Stimulated activated naive CD8-positive, alpha-beta T cell treated with anti-CD3 and anti-CD28 coated beads, Interleukin-15, amount 100 ng/mL, for 72 hours (primary cell): ENCODE results near the gene LAMTOR5.
"Not testable (repeated sequence)": the region's sequence is repeated elsewhere in the genome, so short reads cannot be mapped to it uniquely, and the experiment has no call there.

ENCODE experiments used
- ATAC-seq: fragments of 150-1000 bp; cut with Tn5 transposase; 2 replicates; pipeline ENCODE4 v1.10.0; 2021; ENCODE audit warnings: mild to moderate bottlenecking, moderate library complexity
- DNase-seq, 2 donors: peaks; one replicate each; pipeline ENCODE4 v3.0.0; 2021 to 2022
- H3K27ac Mint-ChIP-seq, 2 donors: one replicate each; pipeline ENCODE4 v1.8.0; 2022; ENCODE audit warnings: mild to moderate bottlenecking in 2 of 2, mixed read lengths in 2 of 2, moderate library complexity in 2 of 2
- H3K27me3 Mint-ChIP-seq: one replicate; pipeline ENCODE4 v1.8.0; 2022; ENCODE audit warnings: mixed read lengths
- H3K4me1 Mint-ChIP-seq: one replicate; pipeline ENCODE4 v1.8.0; 2022; ENCODE audit warnings: mild to moderate bottlenecking, mixed read lengths
- H3K4me3 Mint-ChIP-seq, 2 donors: one replicate each; pipeline ENCODE4 v1.8.0; 2022; ENCODE audit warnings: mild to moderate bottlenecking in 2 of 2, mixed read lengths in 2 of 2, moderate library complexity in 1 of 2
- H3K9me3 Mint-ChIP-seq, 2 donors: one replicate each; pipeline ENCODE4 v1.8.0; 2022; ENCODE audit warnings: mixed read lengths in 2 of 2

The LAMTOR5 gene

DNA sequence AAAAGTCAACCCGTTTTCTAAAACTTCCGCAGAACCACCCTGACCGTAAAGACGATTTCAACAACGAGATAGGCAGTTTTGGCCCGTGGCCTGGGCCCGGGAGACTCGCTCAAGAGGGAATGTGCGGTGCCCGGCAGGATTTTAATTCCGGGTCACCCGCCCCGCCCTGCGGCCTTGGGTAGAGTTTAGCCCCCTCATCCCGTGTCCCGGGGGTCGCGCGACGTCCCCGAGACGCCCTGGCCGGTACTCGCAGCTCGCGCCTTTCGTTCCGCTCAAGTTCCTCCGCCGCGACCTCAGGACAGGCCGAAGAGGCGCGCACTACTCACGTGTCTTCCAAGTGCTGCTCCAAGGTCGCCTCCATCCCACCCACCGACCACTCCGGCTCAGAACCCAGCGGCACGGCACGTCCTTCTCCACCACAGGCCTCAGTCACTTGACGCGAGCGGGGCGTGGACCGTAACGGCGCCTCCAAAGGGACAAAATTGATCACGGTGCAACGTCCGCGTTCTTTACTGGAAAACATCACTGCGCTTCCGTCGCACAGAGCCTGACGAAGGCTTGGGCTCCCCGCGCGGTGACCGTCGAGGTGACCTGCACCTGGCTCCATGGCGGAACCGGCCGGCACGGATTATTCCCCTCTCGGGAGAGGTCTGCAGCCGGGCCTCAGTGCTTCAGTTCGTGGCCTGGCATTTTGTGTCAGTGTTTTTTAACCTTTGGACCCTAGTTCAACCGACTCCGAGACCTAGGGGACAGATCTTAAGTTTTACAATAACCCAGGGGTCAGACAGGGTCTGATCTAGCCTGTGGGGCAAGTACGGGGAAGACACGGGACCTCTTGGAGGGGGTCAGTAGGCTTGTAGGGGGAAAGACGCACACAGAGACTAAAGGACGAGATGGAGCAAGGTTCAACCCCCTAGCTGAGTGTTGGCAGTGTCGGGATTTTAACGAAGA, at the start of gene LAMTOR5:
Gene LAMTOR5 (minus strand): TSS at position 435 of the 951 bp plus-strand sequence. CDS start 74 bp downstream, at position 361.
- peak; percentile 89 to 93 for DNase-seq
- Mint-ChIP-seq H3K27ac (peak within 1 kb of the TSS; percentile 99), H3K9me3 (no peaks in the 10 kb centered on the region), H3K4me1 (peaks cover 27% of the 10 kb centered on the region), H3K4me3 (peak within 1 kb of the TSS; percentile 97 to 99), H3K27me3 (no peaks in the 10 kb centered on the region)
- ATAC-seq = peak; percentile 97

DNA sequence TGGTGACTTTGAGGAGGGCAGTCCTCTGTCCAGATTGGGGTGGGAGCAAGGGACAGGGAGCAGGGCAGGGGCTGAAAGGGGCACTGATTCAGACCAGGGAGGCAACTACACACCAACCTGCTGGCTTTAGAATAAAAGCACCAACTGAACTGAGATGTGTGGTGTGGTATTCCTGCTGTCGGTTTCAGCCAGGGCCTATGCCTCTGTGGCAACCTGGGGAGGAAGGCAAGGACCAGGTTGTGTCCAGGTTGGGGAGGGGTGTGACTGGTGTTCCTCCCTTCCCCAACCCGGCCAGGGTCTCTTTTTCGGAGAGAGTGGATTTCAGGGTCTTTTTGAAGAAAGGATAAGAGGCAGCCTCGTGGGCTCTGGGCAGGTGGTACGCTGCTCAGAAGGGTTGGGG, 49.7 kb upstream of the LAMTOR5 start:
- Mint-ChIP-seq H3K4me3 (no peak overlapping the region), H3K9me3 (no peaks in the 10 kb centered on the region), H3K4me1 (no peaks in the 10 kb centered on the region), H3K27ac (no peak overlapping the region), H3K27me3 (peaks cover 14% of the 10 kb centered on the region)
- DNase-seq (no peak), ATAC-seq (no peak)

- Mint-ChIP-seq H3K27me3 (peaks cover 25% of the 10 kb centered on the region), H3K9me3 (no peaks in the 10 kb centered on the region), H3K4me3 (no peak overlapping the region), H3K27ac (no peak overlapping the region), H3K4me1 (no peaks in the 10 kb centered on the region)
- DNase-seq = no peak
- no peak for ATAC-seq
Observed at GRCh38 chr1:110455151-110455550, 47.7 kb upstream of the LAMTOR5 start.

- Mint-ChIP-seq H3K4me1 (no peaks in the 10 kb centered on the region), H3K9me3 (no peaks in the 10 kb centered on the region), H3K27ac (peak overlapping the region in 1 of 2 donors; percentile 31), H3K27me3 (peaks cover 25% of the 10 kb centered on the region), H3K4me3 (no peak overlapping the region)
- ATAC-seq (no peak), DNase-seq (no peak)
Observed at GRCh38 chr1:110454328-110454727, 46.8 kb upstream of the LAMTOR5 start.

GRCh38 chr1:110453829-110454228, 46.3 kb upstream of the LAMTOR5 start:
- ATAC-seq (peak; percentile 46), DNase-seq (no peak)
- H3K27me3 Mint-ChIP-seq = peaks cover 25% of the 10 kb centered on the region
- peak overlapping the region in 1 of 2 donors; percentile 65 for H3K27ac Mint-ChIP-seq
- H3K9me3 Mint-ChIP-seq = no peaks in the 10 kb centered on the region
- H3K4me3 Mint-ChIP-seq = no peak overlapping the region
- no peaks in the 10 kb centered on the region for H3K4me1 Mint-ChIP-seq

GRCh38 chr1:110452330-110452729, 44.8 kb upstream of the LAMTOR5 start:
- Mint-ChIP-seq H3K27ac (peak overlapping the region in 1 of 2 donors; percentile 39), H3K4me1 (no peaks in the 10 kb centered on the region), H3K27me3 (peaks cover 25% of the 10 kb centered on the region), H3K4me3 (no peak overlapping the region), H3K9me3 (no peaks in the 10 kb centered on the region)
- DNase-seq = no peak
- ATAC-seq = no peak

- ATAC-seq (no peak), DNase-seq (no peak)
- H3K4me3 Mint-ChIP-seq = no peak within 1 kb of the TSS
- H3K4me1 Mint-ChIP-seq = no peaks in the 10 kb centered on the region
- H3K27me3 Mint-ChIP-seq = peaks cover 25% of the 10 kb centered on the region
- no peaks in the 10 kb centered on the region for H3K9me3 Mint-ChIP-seq
- H3K27ac Mint-ChIP-seq = no peak within 1 kb of the TSS
Observed at GRCh38 chr1:110450929-110451328, 43.4 kb upstream of the LAMTOR5 start, which contains the start of gene PROK1. Gene PROK1 (plus strand): TSS chr1:110451149. CDS start chr1:110451217, 68 bp downstream.

DNA sequence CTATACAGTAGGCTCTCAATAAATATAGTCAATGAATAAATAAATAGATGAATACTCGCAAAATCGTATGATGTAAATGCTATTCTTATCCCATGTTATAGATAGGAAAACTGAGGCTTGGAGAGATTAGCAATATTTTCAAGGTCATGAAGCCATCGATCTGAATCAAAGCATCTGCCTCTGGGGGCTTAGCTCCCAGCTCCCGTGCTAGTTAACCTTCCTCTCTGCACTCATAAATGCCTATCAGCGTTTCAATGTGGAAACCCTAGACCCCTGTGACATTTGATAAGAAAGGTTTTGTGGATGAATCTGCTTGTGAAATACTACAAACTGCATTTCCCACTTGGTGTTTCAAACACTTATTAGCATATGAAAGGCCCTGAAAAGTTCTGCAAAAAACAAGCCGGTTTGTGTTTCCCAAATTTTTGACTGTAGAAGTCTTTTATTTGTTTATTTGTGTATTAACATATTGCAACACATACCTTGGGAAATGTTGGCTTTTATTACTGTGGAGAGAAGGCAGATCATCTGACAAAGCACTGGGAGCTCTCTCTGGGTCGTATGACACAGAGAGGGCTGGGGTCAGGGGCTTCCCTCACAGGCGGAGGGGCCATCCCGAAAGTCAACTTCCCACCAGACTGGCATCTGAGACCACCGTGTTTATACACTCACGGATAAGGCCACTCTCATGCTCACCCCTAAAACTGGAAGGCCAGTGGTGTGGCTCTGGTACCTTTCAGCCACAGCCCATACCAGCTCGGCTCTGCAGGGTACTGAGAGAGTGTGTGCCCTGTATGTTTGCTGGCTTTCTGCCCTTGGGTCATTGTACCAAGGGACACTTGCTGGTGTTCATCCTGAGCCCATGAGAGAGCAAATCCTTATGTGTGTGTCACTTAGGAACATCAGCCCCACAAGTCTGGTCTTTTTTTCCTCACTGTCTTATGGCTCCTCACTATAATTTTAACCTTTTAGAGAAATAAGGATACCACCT, 42.5 kb upstream of the LAMTOR5 start:
- DNase-seq = no peak
- Mint-ChIP-seq H3K4me1 (no peaks in the 10 kb centered on the region), H3K9me3 (no peaks in the 10 kb centered on the region), H3K27me3 (peaks cover 25% of the 10 kb centered on the region), H3K4me3 (no peak overlapping the region), H3K27ac (no peak overlapping the region)
- ATAC-seq = no peak

GRCh38 chr1:110444561-110444960, 37.1 kb upstream of the LAMTOR5 start:
- no peaks in the 10 kb centered on the region for H3K9me3 Mint-ChIP-seq
- ATAC-seq (no peak), DNase-seq (no peak)
- H3K4me1 Mint-ChIP-seq = no peaks in the 10 kb centered on the region
- peaks cover 8% of the 10 kb centered on the region for H3K27me3 Mint-ChIP-seq
- H3K27ac Mint-ChIP-seq = no peak overlapping the region
- no peak overlapping the region for H3K4me3 Mint-ChIP-seq

DNA sequence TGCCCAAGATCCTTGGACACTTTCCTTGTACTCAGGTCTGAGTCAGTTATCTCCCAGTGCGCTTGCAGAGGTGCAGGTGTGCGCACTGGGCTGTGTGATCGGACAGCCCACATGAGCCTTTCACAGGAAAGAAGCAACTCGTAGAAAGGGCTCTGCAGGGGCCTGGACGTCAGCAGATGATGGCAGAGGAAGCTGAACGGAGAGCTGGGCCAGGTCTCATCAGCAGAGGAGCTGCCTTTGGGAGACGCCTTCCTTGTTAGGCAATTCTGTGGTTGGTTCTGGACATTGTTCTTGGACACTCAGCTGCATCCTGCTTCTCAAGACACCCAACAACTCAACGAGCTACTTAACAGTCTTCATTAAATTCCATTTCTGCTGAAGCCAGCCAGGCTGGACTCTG, 36.0 kb upstream of the LAMTOR5 start:
- Mint-ChIP-seq H3K27ac (no peak overlapping the region), H3K4me3 (no peak overlapping the region), H3K27me3 (peaks cover 15% of the 10 kb centered on the region), H3K4me1 (no peaks in the 10 kb centered on the region), H3K9me3 (no peaks in the 10 kb centered on the region)
- ATAC-seq (no peak), DNase-seq (no peak)

DNA sequence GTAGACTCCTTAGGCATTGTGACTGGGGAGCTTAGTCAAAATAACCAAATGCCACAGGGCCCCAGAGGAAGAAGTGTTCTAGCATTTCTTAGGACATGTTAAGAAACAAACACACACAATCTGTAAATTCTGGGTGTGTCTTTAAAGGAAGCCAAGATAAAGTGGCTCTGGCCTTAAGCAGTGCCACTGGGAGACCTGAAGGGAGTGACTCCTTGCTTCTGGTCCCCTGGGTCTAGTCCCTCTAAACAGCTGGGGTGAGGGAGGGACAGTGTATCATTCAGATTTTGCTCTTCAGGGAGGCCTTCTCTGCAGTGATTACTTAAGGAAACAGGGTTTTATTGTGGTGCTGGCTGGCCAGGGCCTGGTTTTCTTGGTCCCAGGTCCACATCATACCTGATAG, 34.4 kb upstream of the LAMTOR5 start:
- Mint-ChIP-seq H3K27ac (no peak overlapping the region), H3K4me3 (no peak overlapping the region), H3K9me3 (no peaks in the 10 kb centered on the region), H3K4me1 (no peaks in the 10 kb centered on the region), H3K27me3 (peaks cover 15% of the 10 kb centered on the region)
- ATAC-seq (no peak), DNase-seq (no peak)

GRCh38 chr1:110440877-110441276, 33.4 kb upstream of the LAMTOR5 start:
- no peak overlapping the region for H3K4me3 Mint-ChIP-seq
- no peak for DNase-seq
- H3K9me3 Mint-ChIP-seq = no peaks in the 10 kb centered on the region
- no peak overlapping the region for H3K27ac Mint-ChIP-seq
- no peak for ATAC-seq
- peaks cover 15% of the 10 kb centered on the region for H3K27me3 Mint-ChIP-seq
- no peaks in the 10 kb centered on the region for H3K4me1 Mint-ChIP-seq

DNA sequence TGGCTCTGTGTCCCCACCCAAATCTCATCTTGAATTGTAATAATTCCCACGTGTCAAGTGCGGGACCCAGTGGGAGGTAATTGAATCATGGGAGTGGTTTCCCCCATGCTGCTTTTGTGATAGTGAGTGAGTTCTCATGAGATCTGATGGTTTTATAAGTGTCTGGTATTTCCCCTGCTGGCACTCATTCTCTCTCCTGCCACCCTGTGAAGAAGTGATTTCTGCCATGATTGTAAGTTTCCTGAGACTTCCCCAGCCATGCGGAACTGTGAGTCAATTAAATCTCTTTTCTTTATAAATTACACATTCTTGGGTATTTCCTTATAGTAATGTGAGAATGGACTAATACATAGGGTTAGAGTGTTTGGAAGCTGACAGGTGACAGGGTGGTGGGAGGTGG, 32.4 kb upstream of the LAMTOR5 start:
- not testable (repeated sequence) for ATAC-seq, H3K4me3 Mint-ChIP-seq, H3K4me1 Mint-ChIP-seq, H3K27ac Mint-ChIP-seq, H3K9me3 Mint-ChIP-seq, DNase-seq
- H3K27me3 Mint-ChIP-seq = peaks cover 15% of the 10 kb centered on the region

- no peak overlapping the region for H3K4me3 Mint-ChIP-seq
- H3K9me3 Mint-ChIP-seq = no peaks in the 10 kb centered on the region
- peaks cover 19% of the 10 kb centered on the region for H3K27me3 Mint-ChIP-seq
- H3K4me1 Mint-ChIP-seq = no peaks in the 10 kb centered on the region
- ATAC-seq (no peak), DNase-seq (no peak)
- no peak overlapping the region for H3K27ac Mint-ChIP-seq
Observed at GRCh38 chr1:110438893-110439292, 31.4 kb upstream of the LAMTOR5 start.

DNA sequence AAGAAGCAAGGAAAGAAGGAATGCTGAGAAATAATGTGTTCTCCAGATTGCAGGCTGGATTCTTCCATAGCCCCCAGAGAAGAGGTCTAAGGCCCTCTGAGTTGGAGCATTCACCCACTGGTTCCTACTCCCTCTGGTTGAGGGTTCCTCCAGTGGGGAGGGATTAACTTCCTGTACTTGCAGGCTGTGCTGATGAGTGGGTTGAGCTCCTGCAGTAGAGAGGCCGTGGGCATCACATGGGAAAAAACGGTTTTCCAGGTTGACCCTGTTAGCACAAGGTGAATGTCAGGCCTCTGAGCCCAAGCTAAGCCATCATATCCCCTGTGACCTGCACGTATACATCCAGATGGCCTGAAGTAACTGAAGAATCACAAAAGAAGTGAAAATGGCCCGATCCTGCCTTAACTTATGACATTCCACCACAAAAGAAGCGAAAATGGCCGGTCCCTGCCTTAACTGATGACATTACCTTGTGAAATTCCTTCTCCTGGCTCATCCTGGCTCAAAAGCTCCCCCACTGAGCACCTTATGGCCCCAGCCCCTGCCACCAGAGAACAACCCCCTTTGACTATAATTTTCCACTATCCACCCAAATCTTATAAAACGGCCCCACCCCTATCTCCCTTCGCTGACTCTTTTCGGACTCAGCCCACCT, 30.3 kb upstream of the LAMTOR5 start:
- H3K4me1 Mint-ChIP-seq, H3K4me3 Mint-ChIP-seq, H3K9me3 Mint-ChIP-seq, ATAC-seq, DNase-seq, H3K27ac Mint-ChIP-seq: not testable (repeated sequence)
- peaks cover 25% of the 10 kb centered on the region for H3K27me3 Mint-ChIP-seq
